WTC11 (cell line): Measurements from ENCODE around the gene NNMT. TPM values are rescaled to one million over a fixed set of nuclear protein-coding genes. Genes with fewer than 3 reads are reported as not detected.

Experiments
- ATAC-seq: fragments of 200-7000 bp; cut with Tn5 transposase; 2 replicates; pipeline ENCODE4 v1.10.0; 2021; ENCODE audit warnings: mild to moderate bottlenecking, moderate library complexity
- CTCF ChIA-PET: fragments of 300-600 bp; sonication (Branson Sonifier 250); formaldehyde crosslinking; loops from one replicate; lab custom pipeline; 2021; ENCODE audit warnings: antibody characterized with exemption; lab: Charles Lee
- POLR2A ChIA-PET: fragments of 350-600 bp; sonication (Branson Sonifier 250); formaldehyde crosslinking; loops from one replicate; lab custom pipeline; 2021; ENCODE audit warnings: antibody characterized with exemption; lab: Charles Lee
- DNase-seq: peaks from one replicate; pipeline ENCODE4 v3.0.0; 2021; ENCODE audit warnings: low spot score
- H3K27ac Mint-ChIP-seq: 2 replicates; pipeline ENCODE4 v1.8.0; 2021; ENCODE audit warnings: mixed read lengths
- H3K27me3 Mint-ChIP-seq: 2 replicates; pipeline ENCODE4 v1.8.0; 2021; ENCODE audit warnings: low read depth, mild to moderate bottlenecking, moderate library complexity, mixed read lengths
- H3K36me3 Mint-ChIP-seq: 2 replicates; pipeline ENCODE4 v1.8.0; 2021; ENCODE audit warnings: mixed read lengths
- H3K4me1 Mint-ChIP-seq: 2 replicates; pipeline ENCODE4 v1.8.0; 2022; ENCODE audit warnings: mixed read lengths
- H3K4me3 Mint-ChIP-seq: 2 replicates; pipeline ENCODE4 v1.8.0; 2021; ENCODE audit warnings: mild to moderate bottlenecking, moderate library complexity, mixed read lengths
- H3K9me3 Mint-ChIP-seq: 2 replicates; pipeline ENCODE4 v1.8.0; 2021; ENCODE audit warnings: mixed read lengths
- CDX4 ChIP-seq: fragments of 250-450 bp; sonication (Bioruptor Pico); IDR thresholded peaks from 2 replicates; pipeline ENCODE4 v1.9.0; 2021; ENCODE audit warnings: moderate library complexity, mild to moderate bottlenecking, inconsistent platforms, borderline replicate concordance
- FOXP1 ChIP-seq: sonication (generic); formaldehyde crosslinking; IDR thresholded peaks from 2 replicates; pipeline ENCODE4 v1.8.0; 2022; ENCODE audit warnings: missing genetic modification reagents, mild to moderate bottlenecking, moderate library complexity, borderline replicate concordance
- GABPB1 ChIP-seq: sonication (generic); formaldehyde crosslinking; IDR thresholded peaks from 2 replicates; pipeline ENCODE4 v1.8.1; 2023; ENCODE audit warnings: mild to moderate bottlenecking, missing genetic modification reagents
- GTF2I ChIP-seq: fragments of 250-450 bp; sonication (Bioruptor Pico); conservative IDR thresholded peaks from 2 replicates; pipeline ENCODE4 v1.4.0; 2021; ENCODE audit warnings: mild to moderate bottlenecking
- JAZF1 ChIP-seq: fragments of 250-450 bp; sonication (Bioruptor Pico); IDR thresholded peaks from 2 replicates; pipeline ENCODE4 v1.9.0; 2021; ENCODE audit warnings: moderate library complexity, mild to moderate bottlenecking, inconsistent platforms
- KAT7 ChIP-seq: sonication (generic); formaldehyde crosslinking; IDR thresholded peaks from 2 replicates; pipeline ENCODE4 v1.8.1; 2023; ENCODE audit warnings: missing genetic modification reagents, mild to moderate bottlenecking, borderline replicate concordance
- NFE2L1 ChIP-seq: sonication (generic); formaldehyde crosslinking; IDR thresholded peaks from 2 replicates; pipeline ENCODE4 v1.8.1; 2023; ENCODE audit warnings: missing genetic modification reagents
- RORB ChIP-seq: fragments of 250-450 bp; sonication (Bioruptor Pico); IDR thresholded peaks from 2 replicates; pipeline ENCODE4 v1.9.0; 2021; ENCODE audit warnings: mild to moderate bottlenecking
- ZNF121 ChIP-seq: sonication (generic); formaldehyde crosslinking; IDR thresholded peaks from 2 replicates; pipeline ENCODE4 v1.8.0; 2023; ENCODE audit warnings: missing genetic modification reagents
- ZNF138 ChIP-seq: sonication (generic); formaldehyde crosslinking; conservative IDR thresholded peaks from 2 replicates; pipeline ENCODE4 v1.8.1; 2022; ENCODE audit warnings: mild to moderate bottlenecking, moderate library complexity, missing genetic modification reagents
- ZNF219 ChIP-seq: sonication (generic); formaldehyde crosslinking; IDR thresholded peaks from 2 replicates; pipeline ENCODE4 v1.8.0; 2023; ENCODE audit warnings: missing genetic modification reagents, mild to moderate bottlenecking, borderline replicate concordance
- ZNF423 ChIP-seq: fragments of 250-450 bp; sonication (Bioruptor Pico); IDR thresholded peaks from 2 replicates; pipeline ENCODE4 v2.1.2; 2022; ENCODE audit warnings: mild to moderate bottlenecking, moderate library complexity
- ZNF671 ChIP-seq: fragments of 250-450 bp; sonication (Bioruptor Pico); IDR thresholded peaks from 2 replicates; pipeline ENCODE4 v1.8.0; 2021; ENCODE audit warnings: mild to moderate bottlenecking
- total RNA-seq: library from RNA; stranded (reverse); gene quantifications from 3 replicates; pipeline ENCODE4 v1.2.3, GENCODE V29; 2021
- TF ChIP-seq, protein P1 (sequence below): sonication (generic); formaldehyde crosslinking; IDR thresholded peaks from 2 replicates; pipeline ENCODE4 v1.8.0; 2022; ENCODE audit warnings: mild to moderate bottlenecking, missing genetic modification reagents
- TF ChIP-seq, protein P2 (sequence below): sonication (generic); formaldehyde crosslinking; IDR thresholded peaks from 2 replicates; pipeline ENCODE4 v1.8.1; 2023; ENCODE audit warnings: mild to moderate bottlenecking, missing genetic modification reagents, moderate library complexity
- TF ChIP-seq, protein P3 (sequence below): fragments of 250-450 bp; sonication (Bioruptor Pico); IDR thresholded peaks from 2 replicates; pipeline ENCODE4 v1.9.0; 2021; ENCODE audit warnings: mild to moderate bottlenecking
- TF ChIP-seq, protein P4 (sequence below): sonication (generic); formaldehyde crosslinking; IDR thresholded peaks from 2 replicates; pipeline ENCODE4 v1.8.0; 2022; ENCODE audit warnings: mild to moderate bottlenecking, missing genetic modification reagents
- TF ChIP-seq, protein P5 (sequence below): sonication (generic); formaldehyde crosslinking; IDR thresholded peaks from 2 replicates; pipeline ENCODE4 v1.8.1; 2022; ENCODE audit warnings: missing genetic modification reagents, borderline replicate concordance
- TF ChIP-seq, protein P6 (sequence below): sonication (generic); formaldehyde crosslinking; IDR thresholded peaks from 2 replicates; pipeline ENCODE4 v1.8.1; 2023; ENCODE audit warnings: mild to moderate bottlenecking, moderate library complexity, missing genetic modification reagents

Gene NNMT
- total RNA-seq, 1 experiment from 2014 or later, result 0.50 TPM

DNA sequence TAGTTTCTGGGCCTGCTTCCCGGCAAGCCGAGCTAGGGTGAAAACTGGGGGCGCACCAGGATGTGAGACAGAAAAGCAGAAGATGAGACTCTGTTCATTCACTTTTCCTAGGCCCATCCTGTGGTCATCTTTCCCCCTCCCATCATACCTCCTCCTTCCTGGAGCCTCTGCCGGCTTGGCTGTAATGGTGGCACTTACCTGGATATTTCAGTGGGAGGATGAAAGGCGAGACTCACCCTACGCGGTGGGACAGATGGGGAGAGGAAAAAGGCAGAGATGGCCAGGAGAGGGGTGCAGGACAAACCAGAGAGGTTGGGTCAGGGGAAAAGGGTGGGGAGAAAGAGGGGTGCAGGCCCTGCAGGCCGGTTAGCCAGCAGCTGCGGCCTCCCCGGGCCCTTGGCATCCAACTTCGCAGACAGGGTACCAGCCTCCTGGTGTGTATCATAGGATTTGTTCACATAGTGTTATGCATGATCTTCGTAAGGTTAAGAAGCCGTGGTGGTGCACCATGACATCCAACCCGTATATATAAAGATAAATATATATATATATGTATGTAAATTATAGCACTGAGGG lies 41.5 kb upstream of the NNMT start:
- Mint-ChIP-seq H3K4me3 (no peak overlapping the region), H3K4me1 (peaks cover 35% of the 10 kb centered on the region), H3K36me3 (no peaks in the 10 kb centered on the region), H3K27ac (no peak overlapping the region), H3K27me3 (no peaks in the 10 kb centered on the region; the same call in 1 of the 2 replicates), H3K9me3 (no peaks in the 10 kb centered on the region)
- ChIA-PET POLR2A (no interaction called here), CTCF (no interaction called here)
- TF ChIP-seq ZNF219 (CRISPR knock-in tag) (no peak), ZNF121 (CRISPR knock-in tag) (no peak), GTF2I (CRISPR knock-in tag) (no peak)
- TF ChIP-seq, protein P1, sequence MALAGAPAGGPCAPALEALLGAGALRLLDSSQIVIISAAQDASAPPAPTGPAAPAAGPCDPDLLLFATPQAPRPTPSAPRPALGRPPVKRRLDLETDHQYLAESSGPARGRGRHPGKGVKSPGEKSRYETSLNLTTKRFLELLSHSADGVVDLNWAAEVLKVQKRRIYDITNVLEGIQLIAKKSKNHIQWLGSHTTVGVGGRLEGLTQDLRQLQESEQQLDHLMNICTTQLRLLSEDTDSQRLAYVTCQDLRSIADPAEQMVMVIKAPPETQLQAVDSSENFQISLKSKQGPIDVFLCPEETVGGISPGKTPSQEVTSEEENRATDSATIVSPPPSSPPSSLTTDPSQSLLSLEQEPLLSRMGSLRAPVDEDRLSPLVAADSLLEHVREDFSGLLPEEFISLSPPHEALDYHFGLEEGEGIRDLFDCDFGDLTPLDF, result no peak
- no peak for DNase-seq
- ATAC-seq, result no peak

DNA sequence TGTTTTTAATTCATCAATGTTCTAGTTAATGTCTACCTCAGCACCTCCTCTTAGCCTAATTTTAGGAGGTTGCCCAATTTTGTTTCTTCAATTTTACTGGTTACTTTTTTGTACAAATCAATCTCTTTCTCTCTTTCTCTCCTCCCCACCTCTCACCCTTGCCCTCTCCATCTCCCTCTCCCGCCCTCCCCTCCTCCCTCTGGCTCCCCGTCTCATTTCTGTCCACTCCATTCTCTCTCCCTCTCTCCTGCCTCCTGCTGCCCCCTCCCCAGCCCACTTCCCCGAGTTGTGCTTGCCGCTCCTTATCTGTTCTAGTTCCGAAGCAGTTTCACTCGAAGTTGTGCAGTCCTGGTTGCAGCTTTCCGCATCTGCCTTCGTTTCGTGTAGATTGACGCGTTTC lies 40.9 kb upstream of the NNMT start:
- TF ChIP-seq, protein P2, sequence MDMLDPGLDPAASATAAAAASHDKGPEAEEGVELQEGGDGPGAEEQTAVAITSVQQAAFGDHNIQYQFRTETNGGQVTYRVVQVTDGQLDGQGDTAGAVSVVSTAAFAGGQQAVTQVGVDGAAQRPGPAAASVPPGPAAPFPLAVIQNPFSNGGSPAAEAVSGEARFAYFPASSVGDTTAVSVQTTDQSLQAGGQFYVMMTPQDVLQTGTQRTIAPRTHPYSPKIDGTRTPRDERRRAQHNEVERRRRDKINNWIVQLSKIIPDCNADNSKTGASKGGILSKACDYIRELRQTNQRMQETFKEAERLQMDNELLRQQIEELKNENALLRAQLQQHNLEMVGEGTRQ (CRISPR knock-in tag), result no peak
- TF ChIP-seq, protein P3, sequence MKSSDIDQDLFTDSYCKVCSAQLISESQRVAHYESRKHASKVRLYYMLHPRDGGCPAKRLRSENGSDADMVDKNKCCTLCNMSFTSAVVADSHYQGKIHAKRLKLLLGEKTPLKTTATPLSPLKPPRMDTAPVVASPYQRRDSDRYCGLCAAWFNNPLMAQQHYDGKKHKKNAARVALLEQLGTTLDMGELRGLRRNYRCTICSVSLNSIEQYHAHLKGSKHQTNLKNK (CRISPR knock-in tag), result no peak
- TF ChIP-seq, protein P4, sequence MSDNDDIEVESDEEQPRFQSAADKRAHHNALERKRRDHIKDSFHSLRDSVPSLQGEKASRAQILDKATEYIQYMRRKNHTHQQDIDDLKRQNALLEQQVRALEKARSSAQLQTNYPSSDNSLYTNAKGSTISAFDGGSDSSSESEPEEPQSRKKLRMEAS (CRISPR knock-in tag), result no peak
- no peak for TF ChIP-seq GABPB1 (CRISPR knock-in tag)
- TF ChIP-seq, protein P5, sequence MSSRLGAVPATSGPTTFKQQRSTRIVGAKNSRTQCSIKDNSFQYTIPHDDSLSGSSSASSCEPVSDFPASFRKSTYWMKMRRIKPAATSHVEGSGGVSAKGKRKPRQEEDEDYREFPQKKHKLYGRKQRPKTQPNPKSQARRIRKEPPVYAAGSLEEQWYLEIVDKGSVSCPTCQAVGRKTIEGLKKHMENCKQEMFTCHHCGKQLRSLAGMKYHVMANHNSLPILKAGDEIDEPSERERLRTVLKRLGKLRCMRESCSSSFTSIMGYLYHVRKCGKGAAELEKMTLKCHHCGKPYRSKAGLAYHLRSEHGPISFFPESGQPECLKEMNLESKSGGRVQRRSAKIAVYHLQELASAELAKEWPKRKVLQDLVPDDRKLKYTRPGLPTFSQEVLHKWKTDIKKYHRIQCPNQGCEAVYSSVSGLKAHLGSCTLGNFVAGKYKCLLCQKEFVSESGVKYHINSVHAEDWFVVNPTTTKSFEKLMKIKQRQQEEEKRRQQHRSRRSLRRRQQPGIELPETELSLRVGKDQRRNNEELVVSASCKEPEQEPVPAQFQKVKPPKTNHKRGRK, result no peak
- TF ChIP-seq, protein P6, sequence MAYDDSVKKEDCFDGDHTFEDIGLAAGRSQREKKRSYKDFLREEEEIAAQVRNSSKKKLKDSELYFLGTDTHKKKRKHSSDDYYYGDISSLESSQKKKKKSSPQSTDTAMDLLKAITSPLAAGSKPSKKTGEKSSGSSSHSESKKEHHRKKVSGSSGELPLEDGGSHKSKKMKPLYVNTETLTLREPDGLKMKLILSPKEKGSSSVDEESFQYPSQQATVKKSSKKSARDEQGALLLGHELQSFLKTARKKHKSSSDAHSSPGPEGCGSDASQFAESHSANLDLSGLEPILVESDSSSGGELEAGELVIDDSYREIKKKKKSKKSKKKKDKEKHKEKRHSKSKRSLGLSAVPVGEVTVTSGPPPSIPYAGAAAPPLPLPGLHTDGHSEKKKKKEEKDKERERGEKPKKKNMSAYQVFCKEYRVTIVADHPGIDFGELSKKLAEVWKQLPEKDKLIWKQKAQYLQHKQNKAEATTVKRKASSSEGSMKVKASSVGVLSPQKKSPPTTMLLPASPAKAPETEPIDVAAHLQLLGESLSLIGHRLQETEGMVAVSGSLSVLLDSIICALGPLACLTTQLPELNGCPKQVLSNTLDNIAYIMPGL (CRISPR knock-in tag), result no peak
- no peak for TF ChIP-seq ZNF138 (CRISPR knock-in tag)
- TF ChIP-seq CDX4 (CRISPR knock-in tag), result no peak
- TF ChIP-seq KAT7 (CRISPR knock-in tag), result no peak
- TF ChIP-seq ZNF671 (CRISPR knock-in tag), result no peak
- TF ChIP-seq ZNF423 (CRISPR knock-in tag), result no peak
- TF ChIP-seq, protein P1, result no peak
- no peak for TF ChIP-seq NFE2L1 (CRISPR knock-in tag)
- TF ChIP-seq JAZF1 (CRISPR knock-in tag), result no peak
- no peak for TF ChIP-seq RORB (CRISPR knock-in tag)
- no peak for TF ChIP-seq FOXP1 (CRISPR knock-in tag)
- TF ChIP-seq, all 79 proteins: peak for 0
- Mint-ChIP-seq H3K4me1 (peaks cover 35% of the 10 kb centered on the region), H3K27me3 (no peaks in the 10 kb centered on the region; the same call in 1 of the 2 replicates), H3K36me3 (no peaks in the 10 kb centered on the region), H3K9me3 (no peaks in the 10 kb centered on the region), H3K4me3 (no peak overlapping the region), H3K27ac (no peak overlapping the region)
- POLR2A ChIA-PET, result interaction anchor here (0.7 kb wide), 1 partner anchor 89 kb away, joined by 3 read pairs; no protein-coding TSS in a partner anchor
- no peak for DNase-seq
- CTCF ChIA-PET, result no interaction called here
- ATAC-seq, result no peak
